CD8-positive, alpha-beta memory T cell (primary cell): Measurements from ENCODE around the gene ABCD3. TPM values are rescaled to one million over a fixed set of nuclear protein-coding genes. Genes with fewer than 3 reads are reported as not detected.

Experiments
- CTCF ChIA-PET: fragments of 350-600 bp; sonication (Branson Sonifier 250); formaldehyde crosslinking; loops from one replicate; lab custom pipeline; 2021; ENCODE audit warnings: antibody characterized with exemption; lab: Charles Lee
- POLR2A ChIA-PET: fragments of 350-600 bp; sonication (Branson Sonifier 250); formaldehyde crosslinking; loops from one replicate; lab custom pipeline; 2021; ENCODE audit warnings: antibody characterized with exemption; lab: Charles Lee
- DNase-seq, 5 donors: peaks; one replicate each; pipeline versions ENCODE4 v3.0.0 to v3.0.0-alpha.2; 2020 to 2022; ENCODE audit warnings: mixed read lengths in 1 of 5
- H3K27ac ChIP-seq: one replicate; pipeline ENCODE4 v1.7.0; 2013; ENCODE audit warnings: low read depth, mild to moderate bottlenecking, low read length, moderate library complexity
- H3K27me3 ChIP-seq: 2 replicates; pipeline ENCODE4 v1.7.0; 2013; ENCODE audit warnings: low read length, mild to moderate bottlenecking; ENCODE audit not compliant: insufficient read depth, poor library complexity, severe bottlenecking
- H3K36me3 ChIP-seq: 2 replicates; pipeline ENCODE4 v1.7.0; 2013; ENCODE audit warnings: mild to moderate bottlenecking, low read length, moderate library complexity; ENCODE audit not compliant: insufficient read depth
- H3K4me1 ChIP-seq: 2 replicates; pipeline ENCODE4 v1.7.0; 2013; ENCODE audit warnings: mild to moderate bottlenecking, low read length, moderate library complexity; ENCODE audit not compliant: insufficient read depth
- H3K4me3 ChIP-seq: 2 replicates; pipeline ENCODE4 v1.7.0; 2013; ENCODE audit warnings: mild to moderate bottlenecking, low read length
- H3K9me3 ChIP-seq: 2 replicates; pipeline ENCODE4 v1.7.0; 2013; ENCODE audit warnings: mild to moderate bottlenecking, low read length
- H3K27ac Mint-ChIP-seq, 8 donors: one replicate each; pipeline ENCODE4 v1.8.0; 2020 to 2021; ENCODE audit warnings: mixed read lengths in 8 of 8, mild to moderate bottlenecking in 6 of 8, inconsistent platforms in 3 of 8, moderate library complexity in 3 of 8
- H3K27me3 Mint-ChIP-seq, 2 donors: one replicate each; pipeline ENCODE4 v1.8.0; 2020 to 2021; ENCODE audit warnings: mixed read lengths in 2 of 2, mild to moderate bottlenecking in 1 of 2, moderate library complexity in 1 of 2
- H3K36me3 Mint-ChIP-seq, 3 donors: one replicate each; pipeline ENCODE4 v1.8.0; 2020 to 2021; ENCODE audit warnings: mixed read lengths in 3 of 3, inconsistent platforms in 1 of 3, mild to moderate bottlenecking in 1 of 3
- H3K4me1 Mint-ChIP-seq, 3 donors: one replicate each; pipeline ENCODE4 v1.8.0; 2020 to 2021; ENCODE audit warnings: mixed read lengths in 3 of 3, inconsistent platforms in 1 of 3, mild to moderate bottlenecking in 1 of 3
- H3K4me3 Mint-ChIP-seq, 7 donors: one replicate each; pipeline ENCODE4 v1.8.0; 2020 to 2021; ENCODE audit warnings: mixed read lengths in 7 of 7, mild to moderate bottlenecking in 6 of 7, moderate library complexity in 4 of 7, inconsistent platforms in 2 of 7
- H3K9me3 Mint-ChIP-seq, 5 donors: one replicate each; pipeline ENCODE4 v1.8.0; 2020 to 2022; ENCODE audit warnings: mixed read lengths in 5 of 5, mild to moderate bottlenecking in 3 of 5, moderate library complexity in 2 of 5, inconsistent platforms in 1 of 5
- polyA plus RNA-seq: library from polyadenylated mRNA; unstranded; fragments of 300-500 nt; fragmentation: Illumina TruSeq; gene quantifications from one replicate; pipeline ENCODE4 v1.2.3, GENCODE V29; 2021
- total RNA-seq, 2 experiments: library from RNA; stranded (reverse); gene quantifications; one replicate each; pipeline ENCODE4 v1.2.3, GENCODE V29; 2021

Gene ABCD3
- total and polyA plus RNA-seq, 3 experiments from 2014 or later, result 28.3 to 38.8 (median 36.7) TPM

DNA sequence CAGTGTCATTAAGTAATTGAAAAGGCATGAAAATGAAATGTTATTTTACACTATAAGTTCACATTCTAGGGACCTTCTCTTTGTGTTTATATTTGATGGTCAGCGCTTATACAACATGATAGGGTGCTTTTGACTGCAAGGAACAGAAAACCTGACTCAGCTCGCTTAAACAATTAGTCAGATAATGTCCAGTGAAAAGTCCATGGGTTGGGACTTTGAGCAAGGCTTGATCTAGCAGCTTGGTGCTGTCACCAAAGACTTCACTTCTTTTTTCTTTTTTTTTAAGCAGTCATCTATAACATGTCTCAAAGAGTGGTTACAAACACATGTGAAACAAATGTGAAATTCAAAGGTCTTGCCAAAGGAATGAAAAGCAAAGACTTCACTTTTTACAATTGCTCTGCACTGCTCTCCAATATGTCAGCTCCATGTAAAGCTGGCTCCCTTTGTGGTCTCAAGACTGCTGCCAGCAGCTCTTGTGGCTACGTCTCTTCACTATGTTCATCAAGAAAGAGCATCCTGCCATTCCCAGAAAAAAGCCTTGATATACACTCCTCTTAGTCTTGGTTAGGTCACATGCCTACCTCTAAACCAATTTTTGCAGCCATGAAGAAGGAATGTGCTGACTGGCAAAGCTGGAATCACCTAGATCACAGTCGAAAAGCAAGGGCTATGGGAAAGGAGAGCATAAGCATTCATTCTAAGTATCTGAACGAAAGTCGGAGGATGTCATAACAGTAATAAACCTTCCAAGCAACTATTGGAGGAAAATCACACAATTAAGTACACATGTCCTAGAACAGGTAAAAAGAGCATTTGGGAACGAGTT, 108.2 kb downstream of the ABCD3 start:
- Mint-ChIP-seq H3K27me3 (no peaks in the 10 kb centered on the region), H3K36me3 (peaks cover 0 to 3% (median 0%) of the 10 kb centered on the region in 3 donors), H3K9me3 (peaks cover 0 to 1% (median 0%) of the 10 kb centered on the region in 5 donors), H3K27ac (no peak overlapping the region), H3K4me3 (no peak overlapping the region), H3K4me1 (no peaks in the 10 kb centered on the region)
- no peak for DNase-seq
- no peak overlapping the region for H3K4me3 ChIP-seq
- POLR2A ChIA-PET, result no interaction called here
- no peaks in the 10 kb centered on the region for H3K9me3 ChIP-seq
- CTCF ChIA-PET, result no interaction called here
- H3K27ac ChIP-seq, result no peak overlapping the region
- no peaks in the 10 kb centered on the region for H3K36me3 ChIP-seq
- no peaks in the 10 kb centered on the region for H3K27me3 ChIP-seq
- H3K4me1 ChIP-seq, result no peaks in the 10 kb centered on the region

DNA sequence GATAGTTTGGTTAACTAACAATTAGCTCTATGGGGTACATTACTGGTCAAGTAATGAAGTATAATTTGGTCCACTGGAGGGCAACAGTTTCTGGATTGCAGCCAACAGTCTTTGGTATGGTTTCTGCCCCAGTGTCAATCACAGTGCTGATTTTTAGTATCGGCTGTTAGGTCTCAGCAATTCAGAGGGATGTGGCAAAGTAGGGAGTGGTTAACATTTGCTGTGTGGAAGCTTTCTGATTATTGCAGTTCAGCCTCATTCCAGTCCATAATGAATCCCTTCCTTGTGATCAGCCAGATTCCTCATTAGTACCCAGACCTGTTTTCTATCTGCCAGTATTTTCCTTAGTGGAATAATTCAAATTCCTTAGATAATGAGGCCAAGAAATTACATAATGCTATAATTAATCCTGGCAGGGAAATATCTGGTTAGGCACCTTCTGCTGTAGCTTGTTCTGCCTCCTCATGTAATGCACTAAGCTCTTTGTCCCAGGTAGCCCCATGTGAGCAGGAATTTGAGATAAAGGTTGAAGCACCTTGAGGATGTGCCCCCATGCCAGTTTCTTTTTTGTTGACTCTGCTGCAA, 109.3 kb downstream of the ABCD3 start:
- no peaks in the 10 kb centered on the region for H3K36me3 Mint-ChIP-seq
- H3K27me3 ChIP-seq, result no peaks in the 10 kb centered on the region
- H3K4me3 ChIP-seq, result no peak overlapping the region
- no peak overlapping the region for H3K27ac Mint-ChIP-seq
- H3K9me3 ChIP-seq, result no peaks in the 10 kb centered on the region
- DNase-seq, result no peak
- no peaks in the 10 kb centered on the region for H3K4me1 ChIP-seq
- ChIA-PET POLR2A (no interaction called here), CTCF (no interaction called here)
- H3K9me3 Mint-ChIP-seq, result peaks cover 0 to 1% (median 0%) of the 10 kb centered on the region in 5 donors
- no peak overlapping the region for H3K27ac ChIP-seq
- no peak overlapping the region for H3K4me3 Mint-ChIP-seq
- H3K4me1 Mint-ChIP-seq, result no peaks in the 10 kb centered on the region
- H3K36me3 ChIP-seq, result no peaks in the 10 kb centered on the region
- H3K27me3 Mint-ChIP-seq, result no peaks in the 10 kb centered on the region

DNA sequence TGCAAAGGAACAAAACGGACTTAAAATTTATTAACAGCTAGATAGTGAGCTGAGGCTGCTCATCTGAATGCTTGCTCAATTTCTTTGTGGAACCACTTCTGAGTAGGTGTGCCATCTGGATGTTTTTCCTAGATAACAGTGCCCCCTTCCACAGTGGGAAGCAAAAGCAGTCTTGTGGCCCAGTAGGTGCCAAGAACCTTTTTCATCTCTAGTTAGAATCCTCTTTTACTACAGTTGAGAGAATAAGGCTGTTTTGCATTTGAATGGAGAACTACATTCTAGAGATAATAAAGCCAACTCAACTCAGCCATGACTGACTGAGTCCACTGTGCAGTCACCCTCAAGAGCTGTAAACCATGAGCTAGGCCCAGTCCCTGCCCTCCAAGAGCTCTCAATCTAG, 110.1 kb downstream of the ABCD3 start:
- H3K27ac Mint-ChIP-seq, result no peak overlapping the region
- CTCF ChIA-PET, result no interaction called here
- no peaks in the 10 kb centered on the region for H3K27me3 ChIP-seq
- DNase-seq, result no peak
- POLR2A ChIA-PET, result no interaction called here
- H3K27ac ChIP-seq, result no peak overlapping the region
- H3K4me1 Mint-ChIP-seq, result no peaks in the 10 kb centered on the region
- H3K4me1 ChIP-seq, result no peaks in the 10 kb centered on the region
- no peak overlapping the region for H3K4me3 ChIP-seq
- no peaks in the 10 kb centered on the region for H3K36me3 ChIP-seq
- no peaks in the 10 kb centered on the region for H3K9me3 ChIP-seq
- no peak overlapping the region for H3K4me3 Mint-ChIP-seq
- peaks cover 0 to 2% of the 10 kb centered on the region in 2 donors for H3K27me3 Mint-ChIP-seq
- H3K36me3 Mint-ChIP-seq, result no peaks in the 10 kb centered on the region
- H3K9me3 Mint-ChIP-seq, result peaks cover 0 to 1% (median 0%) of the 10 kb centered on the region in 5 donors

DNA sequence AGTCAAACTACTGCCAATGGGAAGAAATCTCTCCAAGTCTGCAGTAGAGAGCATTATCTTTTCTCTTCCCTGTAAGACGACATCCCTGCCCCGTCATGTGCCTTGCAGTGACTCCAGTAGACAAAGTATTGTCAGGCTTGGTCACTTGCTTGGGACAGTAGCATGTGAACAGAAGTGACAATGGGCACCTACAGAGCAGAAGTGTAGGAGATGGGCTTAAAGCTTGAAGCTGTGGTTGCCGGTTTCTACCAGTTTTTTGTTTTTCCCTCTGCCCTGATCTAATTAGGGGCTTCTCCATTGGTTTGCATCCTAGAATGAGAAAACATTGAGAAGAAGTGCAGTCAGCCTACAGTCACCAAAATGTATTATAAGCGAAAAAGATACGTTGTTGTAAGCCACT, 110.6 kb downstream of the ABCD3 start:
- Histone ChIP-seq H3K4me1 (no peaks in the 10 kb centered on the region), H3K27ac (no peak overlapping the region), H3K27me3 (no peaks in the 10 kb centered on the region), H3K4me3 (no peak overlapping the region), H3K36me3 (no peaks in the 10 kb centered on the region), H3K9me3 (no peaks in the 10 kb centered on the region)
- H3K36me3 Mint-ChIP-seq, result no peaks in the 10 kb centered on the region
- H3K27ac Mint-ChIP-seq, result peak overlapping the region in 1 of 8 donors; percentile 48
- peaks cover 0 to 2% of the 10 kb centered on the region in 2 donors for H3K27me3 Mint-ChIP-seq
- H3K4me3 Mint-ChIP-seq, result no peak overlapping the region
- POLR2A ChIA-PET, result no interaction called here
- no peaks in the 10 kb centered on the region for H3K4me1 Mint-ChIP-seq
- CTCF ChIA-PET, result no interaction called here
- H3K9me3 Mint-ChIP-seq, result peaks cover 0 to 1% (median 0%) of the 10 kb centered on the region in 5 donors
- DNase-seq, result no peak

DNA sequence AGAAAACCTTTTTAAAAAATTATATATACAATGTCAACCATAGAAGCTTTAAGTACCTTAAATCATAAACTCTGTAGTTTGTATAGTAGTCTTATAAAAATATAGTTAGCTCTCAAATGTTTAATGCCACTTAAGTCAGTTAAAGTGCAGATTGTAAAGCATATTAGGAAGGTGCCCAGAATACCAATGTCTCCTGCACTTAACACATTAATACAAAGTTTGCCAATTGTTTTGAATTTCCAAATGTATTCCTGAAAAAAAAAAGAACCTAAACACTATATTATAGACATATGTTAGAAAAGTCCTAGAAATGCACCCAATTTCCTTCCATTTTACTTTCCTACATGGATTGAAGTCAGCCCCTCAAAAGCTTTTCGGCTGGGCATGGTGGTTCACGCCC, 111.2 kb downstream of the ABCD3 start:
- no peaks in the 10 kb centered on the region for H3K4me1 ChIP-seq
- H3K4me3 Mint-ChIP-seq, result no peak overlapping the region
- H3K27ac ChIP-seq, result no peak overlapping the region
- H3K27me3 Mint-ChIP-seq, result peaks cover 2 to 5% of the 10 kb centered on the region in 2 donors
- ChIA-PET CTCF (no interaction called here), POLR2A (no interaction called here)
- H3K4me1 Mint-ChIP-seq, result no peaks in the 10 kb centered on the region
- H3K9me3 Mint-ChIP-seq, result no peaks in the 10 kb centered on the region
- H3K36me3 ChIP-seq, result no peaks in the 10 kb centered on the region
- H3K4me3 ChIP-seq, result no peak overlapping the region
- H3K36me3 Mint-ChIP-seq, result no peaks in the 10 kb centered on the region
- H3K27ac Mint-ChIP-seq, result no peak overlapping the region
- no peak for DNase-seq
- no peaks in the 10 kb centered on the region for H3K27me3 ChIP-seq
- no peaks in the 10 kb centered on the region for H3K9me3 ChIP-seq

DNA sequence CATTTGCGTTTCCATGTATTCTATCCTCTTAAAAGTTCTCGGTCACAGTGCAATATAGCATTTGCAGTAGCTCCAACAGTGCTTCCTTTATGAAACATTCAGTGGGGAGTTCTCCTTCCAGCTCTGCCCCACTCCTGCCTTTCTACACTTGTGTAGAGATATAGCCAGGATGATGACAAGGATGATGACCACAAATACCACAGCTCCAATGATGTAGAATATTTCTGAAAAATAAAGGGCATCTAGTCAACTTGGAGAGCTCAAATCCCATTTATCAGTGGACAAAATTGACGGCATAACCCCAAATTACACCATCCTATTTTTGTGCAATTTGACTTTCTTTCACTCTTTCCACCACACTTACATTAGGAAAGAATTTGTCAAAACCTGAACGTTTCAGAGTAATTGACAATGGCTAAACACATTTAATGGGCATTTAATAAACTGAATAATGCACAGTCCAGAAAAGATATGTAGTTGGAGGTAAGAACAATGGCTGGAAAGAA, 112.2 kb downstream of the ABCD3 start:
- Mint-ChIP-seq H3K4me3 (no peak overlapping the region), H3K4me1 (no peaks in the 10 kb centered on the region), H3K36me3 (no peaks in the 10 kb centered on the region), H3K27ac (no peak overlapping the region), H3K27me3 (peaks cover 2 to 9% of the 10 kb centered on the region in 2 donors), H3K9me3 (no peaks in the 10 kb centered on the region)
- no peaks in the 10 kb centered on the region for H3K36me3 ChIP-seq
- no peaks in the 10 kb centered on the region for H3K9me3 ChIP-seq
- ChIA-PET POLR2A (no interaction called here), CTCF (no interaction called here)
- no peak overlapping the region for H3K4me3 ChIP-seq
- H3K27ac ChIP-seq, result no peak overlapping the region
- no peaks in the 10 kb centered on the region for H3K4me1 ChIP-seq
- no peaks in the 10 kb centered on the region for H3K27me3 ChIP-seq
- DNase-seq, result no peak

DNA sequence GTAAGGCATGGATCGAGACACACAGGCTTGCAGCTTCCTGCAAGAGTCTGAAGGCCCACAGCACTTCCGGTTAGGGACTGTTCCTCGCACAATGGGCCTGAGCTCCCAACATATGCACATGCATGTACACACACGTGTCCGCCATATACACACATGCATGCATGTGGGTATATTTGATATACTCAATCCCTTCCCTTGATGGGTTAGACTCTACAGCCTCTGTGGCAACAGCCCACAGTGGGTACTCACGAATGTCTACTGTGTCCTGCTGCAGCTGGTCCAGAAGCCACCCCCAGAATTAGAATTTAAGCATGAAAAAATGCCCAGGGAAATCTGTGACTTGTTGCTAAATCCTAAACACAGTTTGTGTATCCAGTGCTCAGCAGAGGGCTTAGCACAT, 113.5 kb downstream of the ABCD3 start:
- Mint-ChIP-seq H3K4me3 (no peak overlapping the region), H3K27ac (no peak overlapping the region), H3K4me1 (no peaks in the 10 kb centered on the region), H3K36me3 (no peaks in the 10 kb centered on the region), H3K9me3 (no peaks in the 10 kb centered on the region), H3K27me3 (peaks cover 2 to 18% of the 10 kb centered on the region in 2 donors)
- H3K36me3 ChIP-seq, result no peaks in the 10 kb centered on the region
- no peak overlapping the region for H3K4me3 ChIP-seq
- DNase-seq, result no peak
- H3K27ac ChIP-seq, result no peak overlapping the region
- POLR2A ChIA-PET, result no interaction called here
- CTCF ChIA-PET, result no interaction called here
- H3K4me1 ChIP-seq, result no peaks in the 10 kb centered on the region
- no peaks in the 10 kb centered on the region for H3K27me3 ChIP-seq
- no peaks in the 10 kb centered on the region for H3K9me3 ChIP-seq

DNA sequence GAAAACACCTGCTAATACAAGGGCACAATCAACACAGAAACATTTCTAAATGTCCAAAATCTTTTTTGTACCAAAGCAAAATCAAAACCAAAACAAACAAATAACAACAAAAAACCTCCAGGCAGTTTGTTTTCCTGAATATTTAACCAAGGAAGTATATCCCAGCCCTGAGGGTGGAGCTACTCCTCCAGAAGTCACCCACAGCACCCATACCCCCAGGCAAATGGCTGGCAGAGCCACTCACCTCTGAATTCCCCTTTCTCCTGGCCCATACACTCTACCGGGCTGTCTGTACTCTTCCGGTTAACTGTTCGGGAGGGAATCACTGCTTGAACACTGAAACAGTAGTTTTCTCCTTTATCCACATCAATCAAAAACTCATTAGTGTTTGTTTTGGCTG, 113.9 kb downstream of the ABCD3 start:
- peaks cover 2 to 23% of the 10 kb centered on the region in 2 donors for H3K27me3 Mint-ChIP-seq
- H3K27ac ChIP-seq, result no peak overlapping the region
- H3K9me3 Mint-ChIP-seq, result no peaks in the 10 kb centered on the region
- no peaks in the 10 kb centered on the region for H3K4me1 Mint-ChIP-seq
- H3K9me3 ChIP-seq, result no peaks in the 10 kb centered on the region
- H3K4me3 Mint-ChIP-seq, result no peak overlapping the region
- no peak overlapping the region for H3K27ac Mint-ChIP-seq
- ChIA-PET POLR2A (no interaction called here), CTCF (no interaction called here)
- H3K36me3 ChIP-seq, result no peaks in the 10 kb centered on the region
- no peak for DNase-seq
- no peaks in the 10 kb centered on the region for H3K36me3 Mint-ChIP-seq
- H3K4me1 ChIP-seq, result no peaks in the 10 kb centered on the region
- no peaks in the 10 kb centered on the region for H3K27me3 ChIP-seq
- H3K4me3 ChIP-seq, result no peak overlapping the region
